ENCODE measurements around the gene ATPAF2.

DNA sequence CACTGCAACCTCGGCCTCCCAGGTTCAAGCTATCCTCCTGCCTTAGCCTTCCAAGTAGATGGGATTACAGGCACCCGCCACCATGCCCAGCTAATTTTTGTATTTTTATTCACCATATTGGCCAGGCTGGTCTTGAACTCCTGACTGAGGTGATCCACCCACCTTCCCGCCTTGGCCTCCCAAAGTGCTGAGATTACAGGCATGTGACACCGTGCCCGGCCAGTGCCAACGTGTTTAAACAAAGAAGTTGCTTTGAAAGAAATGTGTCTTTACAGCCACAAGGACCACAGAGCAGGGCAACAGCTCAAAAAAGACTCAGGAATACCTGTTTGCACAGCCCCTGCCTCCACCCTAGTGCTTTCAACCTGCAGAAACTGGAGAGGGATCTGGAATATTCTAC lies 25.0 kb downstream of the ATPAF2 start:
- no peak for TF ChIP-seq EZH2 (IDR thresholded peaks at IDR 0.05; ENCODE audit: borderline replicate concordance, low read length)
- TF ChIP-seq CTCF (IDR thresholded peaks at IDR 0.05; ENCODE audit: low read length), result no peak

Measured in OCI-LY1 (cell line).